H1 (cell line): Measurements from ENCODE around the gene LIPM. TPM values are rescaled to one million over a fixed set of nuclear protein-coding genes. Genes with fewer than 3 reads are reported as not detected.

Experiments
- EGR1 ChIP-seq: IDR thresholded peaks from 2 replicates; pipeline ENCODE4 v1.6.1; 2011; ENCODE audit warnings: low read depth, low read length, borderline replicate concordance
- EZH2 ChIP-seq: fragments of 200-600 bp; sonication (generic); IDR thresholded peaks from 2 replicates; pipeline ENCODE4 v1.7.1; 2012; ENCODE audit warnings: low read depth, mild to moderate bottlenecking, moderate library complexity, low read length, inconsistent platforms; ENCODE audit not compliant: severe bottlenecking
- GTF2F1 ChIP-seq: IDR thresholded peaks from 2 replicates; pipeline ENCODE4 v1.6.1; 2012; ENCODE audit warnings: low read depth, low read length, improper control_type of control experiment, borderline replicate concordance
- RAD21 ChIP-seq, 2 experiments: IDR thresholded peaks in 1 of 2; conservative IDR thresholded peaks in 1 of 2; 2 replicates each; pipeline ENCODE4 v1.6.1; 2011; ENCODE audit warnings: low read depth in 2 of 2, low read length in 2 of 2, improper control_type of control experiment in 1 of 2, inconsistent platforms in 1 of 2, mild to moderate bottlenecking in 1 of 2, moderate library complexity in 1 of 2
- ZNF274 ChIP-seq: IDR thresholded peaks from 2 replicates; pipeline ENCODE4 v1.7.0; 2012; ENCODE audit warnings: low read length, borderline replicate concordance; ENCODE audit errors: extremely low read depth
- polyA plus RNA-seq, 7 experiments: library from polyadenylated mRNA; depleted of rRNA in 3 of 7; stranded (reverse) in 5 of 7; unstranded in 2 of 7; fragments of >200 nt in 5 of 7; fragments of 200-250 nt in 2 of 7; gene quantifications; 1 replicate in 5 of 7; 2 replicates in 1 of 7; 4 replicates in 1 of 7; pipeline versions ENCODE4 v1.2.1 to v1.2.3, GENCODE V29; 2011 to 2013; ENCODE audit warnings: missing spikeins in 2 of 7, mixed read lengths in 2 of 7
- total RNA-seq: library from RNA; stranded (reverse); fragmentation: NEBNext Ultra II Directional; extraction: Animal tissue kit (Norgen Biotek cat#: 25700); gene quantifications from 2 replicates; pipeline ENCODE4 v1.2.1, GENCODE V29; 2021

Gene LIPM
- total and polyA plus RNA-seq, 2 of the 8 experiments (the other 6 are each of a cell fraction or from before 2014, with no cell fraction given), result not detected

DNA sequence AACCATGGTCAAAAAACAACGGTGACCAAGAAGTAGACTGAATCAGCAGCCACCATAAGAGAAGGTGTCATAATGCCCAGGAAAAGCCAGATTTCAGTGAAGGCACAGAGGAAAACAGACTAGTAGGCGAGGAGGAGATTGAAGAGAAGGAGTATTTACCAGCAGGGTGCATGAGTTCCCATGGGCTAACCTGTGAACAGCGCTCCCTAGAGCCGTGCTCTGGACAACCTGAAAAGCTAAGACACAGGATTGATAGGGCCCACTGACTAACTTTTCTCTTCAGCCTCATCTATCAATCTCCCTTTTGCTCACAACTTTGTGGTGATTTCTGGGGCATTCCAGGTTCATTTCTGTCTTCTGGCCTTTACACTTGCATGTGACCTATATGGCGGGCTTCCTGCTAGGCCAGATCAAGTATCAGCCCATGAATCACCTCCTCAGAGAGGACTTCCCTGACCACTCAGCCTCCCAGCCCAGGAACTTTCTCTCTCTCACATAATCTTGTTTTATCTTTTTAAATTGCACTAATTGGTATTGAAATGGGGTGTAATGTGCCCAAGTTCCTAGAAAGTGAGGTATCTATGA, 36.3 kb downstream of the LIPM start (continued):
- peak in 1 of 2 experiments; percentile 9; a peak in 1 of 4 replicates for TF ChIP-seq RAD21 (IDR thresholded peaks at IDR 0.05 in 1 of 2, conservative IDR thresholded peaks at IDR 0.05 in 1 of 2; ENCODE audit: low read depth in 2 of 2, low read length in 2 of 2)
- no peak for TF ChIP-seq GTF2F1
- no peak for TF ChIP-seq EGR1
- TF ChIP-seq EZH2, result no peak
- TF ChIP-seq ZNF274, result no peak
